ENCODE data around the gene PRKCB. TPM values are rescaled to one million over a fixed set of nuclear protein-coding genes. Genes with fewer than 3 reads are reported as not detected.

Gene PRKCB
- polyA plus RNA-seq, 3 donors = 57.4 to 87.4 (median 75.5) TPM

DNA sequence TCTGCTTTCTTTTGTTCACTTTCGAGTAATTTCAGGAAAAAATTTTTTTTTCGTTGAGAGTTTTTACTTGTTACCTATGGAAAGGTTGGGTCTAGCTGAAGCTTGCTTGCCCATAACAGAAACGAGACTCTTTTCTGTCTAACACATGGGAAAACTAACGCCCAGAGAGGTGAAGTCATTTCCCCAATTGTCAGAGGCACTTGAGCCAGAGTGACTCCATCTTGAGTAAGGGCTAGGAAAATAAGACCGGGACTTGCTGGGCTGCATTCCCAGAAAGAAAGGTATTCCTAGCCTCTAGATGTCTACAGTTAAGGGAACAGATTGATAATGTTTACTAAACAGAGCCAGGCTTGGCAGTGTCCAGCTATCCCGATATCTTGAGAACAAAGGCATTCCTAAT lies 26.8 kb downstream of the PRKCB start:
- Histone ChIP-seq H3K79me2 (ENCODE audit: insufficient read depth, low read length) (peaks cover 95% of the 10 kb centered on the region), H3K4me1 (ENCODE audit: control insufficient read depth in 1 of 2, insufficient read depth in 2 of 2, low read length in 2 of 2) (peaks cover 92 to 98% of the 10 kb centered on the region in 2 donors), H3K9me3 (replicated peaks in 1 of 2; ENCODE audit: control insufficient read depth in 1 of 2, insufficient read depth in 1 of 2, low read length in 2 of 2) (no peaks in the 10 kb centered on the region), H4K20me1 (ENCODE audit: insufficient read depth, low read length) (peaks cover 79% of the 10 kb centered on the region), H3K9ac (ENCODE audit: insufficient read depth, low read length, poor library complexity, severe bottlenecking) (no peak overlapping the region), H3K4me3 (replicated peaks in 1 of 3; ENCODE audit: low read depth in 2 of 3, low read length in 3 of 3) (no peak overlapping the region), H3K27me3 (ENCODE audit: control insufficient read depth in 2 of 2, insufficient read depth in 2 of 2, low read length in 2 of 2) (no peaks in the 10 kb centered on the region), H3K4me2 (replicated peaks; ENCODE audit: extremely low read depth, low read length, poor library complexity, severe bottlenecking) (peak overlapping the region; percentile 14), H3K27ac (ENCODE audit: low read depth in 1 of 2, low read length in 2 of 2) (peak overlapping the region in 1 of 2 donors; percentile 56), H2AFZ (ENCODE audit: insufficient read depth, low read depth, low read length, poor library complexity, severe bottlenecking) (no peak overlapping the region), H3K36me3 (replicated peaks in 1 of 2; ENCODE audit: control insufficient read depth in 1 of 2, insufficient read depth in 2 of 2, low read length in 2 of 2) (no peaks in the 10 kb centered on the region)
- DNase-seq = no peak
- intact Hi-C loops (cut with micrococcal nuclease) = no loop called here
- Mint-ChIP-seq H3K27ac (peak overlapping the region in 6 of 7 donors; percentile 55 to 95 (median 72)), H3K4me1 (peaks cover 91% of the 10 kb centered on the region), H3K36me3 (peaks cover 3 to 6% of the 10 kb centered on the region in 2 donors), H3K9me3 (peaks cover 0 to 1% (median 0%) of the 10 kb centered on the region in 7 donors), H3K4me3 (no peak overlapping the region), H3K27me3 (ENCODE audit: low read depth in 3 of 3) (no peaks in the 10 kb centered on the region)
- TF ChIP-seq, protein P1, sequence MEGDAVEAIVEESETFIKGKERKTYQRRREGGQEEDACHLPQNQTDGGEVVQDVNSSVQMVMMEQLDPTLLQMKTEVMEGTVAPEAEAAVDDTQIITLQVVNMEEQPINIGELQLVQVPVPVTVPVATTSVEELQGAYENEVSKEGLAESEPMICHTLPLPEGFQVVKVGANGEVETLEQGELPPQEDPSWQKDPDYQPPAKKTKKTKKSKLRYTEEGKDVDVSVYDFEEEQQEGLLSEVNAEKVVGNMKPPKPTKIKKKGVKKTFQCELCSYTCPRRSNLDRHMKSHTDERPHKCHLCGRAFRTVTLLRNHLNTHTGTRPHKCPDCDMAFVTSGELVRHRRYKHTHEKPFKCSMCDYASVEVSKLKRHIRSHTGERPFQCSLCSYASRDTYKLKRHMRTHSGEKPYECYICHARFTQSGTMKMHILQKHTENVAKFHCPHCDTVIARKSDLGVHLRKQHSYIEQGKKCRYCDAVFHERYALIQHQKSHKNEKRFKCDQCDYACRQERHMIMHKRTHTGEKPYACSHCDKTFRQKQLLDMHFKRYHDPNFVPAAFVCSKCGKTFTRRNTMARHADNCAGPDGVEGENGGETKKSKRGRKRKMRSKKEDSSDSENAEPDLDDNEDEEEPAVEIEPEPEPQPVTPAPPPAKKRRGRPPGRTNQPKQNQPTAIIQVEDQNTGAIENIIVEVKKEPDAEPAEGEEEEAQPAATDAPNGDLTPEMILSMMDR (IDR thresholded peaks at IDR 0.05) = no peak
- 40% methylated on average over 1 of the region's 6 CpGs for WGBS (ENCODE audit: insufficient coverage)

DNA sequence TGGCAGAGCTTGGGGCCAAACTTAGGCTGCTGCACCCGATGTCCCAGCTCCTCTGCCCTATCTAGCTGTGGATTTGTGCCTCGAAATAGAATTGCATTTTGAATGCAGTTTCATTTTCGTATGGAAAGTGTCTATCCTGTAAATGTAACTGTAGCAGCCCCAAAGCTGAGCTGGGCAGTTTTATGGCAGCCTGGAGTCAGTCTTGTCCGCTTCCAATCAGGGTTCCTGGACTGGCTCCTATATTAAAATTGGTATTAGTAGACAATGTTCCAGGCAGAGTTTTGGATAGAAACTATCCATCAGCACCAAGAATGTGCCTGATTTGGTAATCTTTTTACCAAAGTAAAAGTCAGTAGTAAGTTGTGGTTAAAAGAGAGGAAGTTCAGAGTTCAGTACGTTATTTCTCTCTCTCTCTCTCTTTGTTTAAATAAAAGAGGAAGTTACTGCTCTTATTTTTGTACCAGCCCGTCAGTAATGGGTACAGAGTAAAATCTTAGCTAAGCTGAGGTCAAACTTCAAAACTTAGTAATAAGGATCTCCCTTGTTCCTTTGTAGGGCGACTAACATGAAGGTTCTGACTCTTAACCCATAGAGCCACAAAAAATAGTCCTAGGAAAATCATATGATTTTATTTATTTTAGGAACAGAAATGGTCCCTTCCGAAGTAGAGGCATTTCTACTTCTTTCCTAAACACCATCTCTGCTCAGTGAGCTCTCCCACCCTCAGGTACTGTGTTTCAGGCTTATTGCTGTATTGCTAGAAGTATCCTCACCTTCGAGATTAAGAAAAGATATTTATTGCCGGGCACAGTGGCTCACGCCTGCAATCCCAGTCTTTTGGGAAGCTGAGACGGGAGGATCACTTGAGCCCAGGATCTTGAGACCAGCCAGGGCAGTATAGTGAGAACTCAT lies 28.0 kb downstream of the PRKCB start:
- Histone ChIP-seq H3K4me3 (replicated peaks in 1 of 3; ENCODE audit: low read depth in 2 of 3, low read length in 3 of 3) (peak overlapping the region; percentile 34 to 97 (median 85)), H3K4me1 (ENCODE audit: control insufficient read depth in 1 of 2, insufficient read depth in 2 of 2, low read length in 2 of 2) (peaks cover 92 to 98% of the 10 kb centered on the region in 2 donors), H3K9ac (ENCODE audit: insufficient read depth, low read length, poor library complexity, severe bottlenecking) (peak overlapping the region; percentile 35), H3K27ac (ENCODE audit: low read depth in 1 of 2, low read length in 2 of 2) (peak overlapping the region; percentile 61 to 84), H4K20me1 (ENCODE audit: insufficient read depth, low read length) (peaks cover 79% of the 10 kb centered on the region), H3K9me3 (replicated peaks in 1 of 2; ENCODE audit: control insufficient read depth in 1 of 2, insufficient read depth in 1 of 2, low read length in 2 of 2) (no peaks in the 10 kb centered on the region), H2AFZ (ENCODE audit: insufficient read depth, low read depth, low read length, poor library complexity, severe bottlenecking) (peak overlapping the region; percentile 36), H3K4me2 (replicated peaks; ENCODE audit: extremely low read depth, low read length, poor library complexity, severe bottlenecking) (peak overlapping the region; percentile 95), H3K27me3 (ENCODE audit: control insufficient read depth in 2 of 2, insufficient read depth in 2 of 2, low read length in 2 of 2) (no peaks in the 10 kb centered on the region), H3K36me3 (replicated peaks in 1 of 2; ENCODE audit: control insufficient read depth in 1 of 2, insufficient read depth in 2 of 2, low read length in 2 of 2) (no peaks in the 10 kb centered on the region), H3K79me2 (ENCODE audit: insufficient read depth, low read length) (peaks cover 95% of the 10 kb centered on the region)
- 29% methylated on average over 7 of the region's 12 CpGs for WGBS (ENCODE audit: insufficient coverage)
- H3K36me3 Mint-ChIP-seq = peaks cover 3 to 6% of the 10 kb centered on the region in 2 donors
- peaks cover 0 to 1% (median 0%) of the 10 kb centered on the region in 7 donors for H3K9me3 Mint-ChIP-seq
- DNase-seq = peak; percentile 62 to 88 (median 79)
- peaks cover 91% of the 10 kb centered on the region for H3K4me1 Mint-ChIP-seq
- no peaks in the 10 kb centered on the region for H3K27me3 Mint-ChIP-seq (ENCODE audit: low read depth in 3 of 3)
- H3K27ac Mint-ChIP-seq = peak overlapping the region; percentile 88 to 98 (median 94)
- intact Hi-C loops (cut with micrococcal nuclease) = no loop called here
- TF ChIP-seq, protein P1 (IDR thresholded peaks at IDR 0.05) = no peak
- H3K4me3 Mint-ChIP-seq = peak overlapping the region; percentile 79 to 87

Data from CD14-positive monocyte (primary cell).